Measurements from ENCODE around the gene STOML2.

Gene STOML2

GRCh38 chr9:35105571-35106342, 2.8 kb upstream of the STOML2 start:
- TF ChIP-seq, protein P1, sequence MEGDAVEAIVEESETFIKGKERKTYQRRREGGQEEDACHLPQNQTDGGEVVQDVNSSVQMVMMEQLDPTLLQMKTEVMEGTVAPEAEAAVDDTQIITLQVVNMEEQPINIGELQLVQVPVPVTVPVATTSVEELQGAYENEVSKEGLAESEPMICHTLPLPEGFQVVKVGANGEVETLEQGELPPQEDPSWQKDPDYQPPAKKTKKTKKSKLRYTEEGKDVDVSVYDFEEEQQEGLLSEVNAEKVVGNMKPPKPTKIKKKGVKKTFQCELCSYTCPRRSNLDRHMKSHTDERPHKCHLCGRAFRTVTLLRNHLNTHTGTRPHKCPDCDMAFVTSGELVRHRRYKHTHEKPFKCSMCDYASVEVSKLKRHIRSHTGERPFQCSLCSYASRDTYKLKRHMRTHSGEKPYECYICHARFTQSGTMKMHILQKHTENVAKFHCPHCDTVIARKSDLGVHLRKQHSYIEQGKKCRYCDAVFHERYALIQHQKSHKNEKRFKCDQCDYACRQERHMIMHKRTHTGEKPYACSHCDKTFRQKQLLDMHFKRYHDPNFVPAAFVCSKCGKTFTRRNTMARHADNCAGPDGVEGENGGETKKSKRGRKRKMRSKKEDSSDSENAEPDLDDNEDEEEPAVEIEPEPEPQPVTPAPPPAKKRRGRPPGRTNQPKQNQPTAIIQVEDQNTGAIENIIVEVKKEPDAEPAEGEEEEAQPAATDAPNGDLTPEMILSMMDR (IDR thresholded peaks at IDR 0.05; ENCODE audit: low read depth, low read length): no peak
- no peak for DNase-seq (ENCODE audit: extremely low read depth, low read depth)

DNA sequence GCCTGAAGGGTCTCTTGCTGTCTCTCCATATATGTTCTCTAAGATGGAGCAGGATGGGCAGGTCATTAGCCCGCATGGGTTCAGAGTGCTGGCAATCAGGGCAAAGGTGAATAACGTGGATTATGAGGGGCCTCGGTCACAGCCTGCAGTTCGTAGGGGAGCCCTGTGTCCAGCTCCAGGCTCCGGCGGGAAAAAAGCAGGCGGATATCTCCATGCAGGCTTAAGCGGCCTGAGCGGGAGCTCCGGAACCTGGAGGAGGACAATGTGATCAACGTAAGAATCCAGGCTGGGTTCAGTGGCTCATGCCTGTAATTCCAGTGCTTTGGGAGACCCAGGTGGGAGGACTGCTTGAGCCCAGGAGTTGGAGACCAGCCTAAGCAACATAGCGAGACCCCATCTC, 2.2 kb upstream of the STOML2 start:
- TF ChIP-seq, protein P1 (IDR thresholded peaks at IDR 0.05; ENCODE audit: low read depth, low read length): no peak
- DNase-seq (ENCODE audit: extremely low read depth, low read depth): no peak

DNA sequence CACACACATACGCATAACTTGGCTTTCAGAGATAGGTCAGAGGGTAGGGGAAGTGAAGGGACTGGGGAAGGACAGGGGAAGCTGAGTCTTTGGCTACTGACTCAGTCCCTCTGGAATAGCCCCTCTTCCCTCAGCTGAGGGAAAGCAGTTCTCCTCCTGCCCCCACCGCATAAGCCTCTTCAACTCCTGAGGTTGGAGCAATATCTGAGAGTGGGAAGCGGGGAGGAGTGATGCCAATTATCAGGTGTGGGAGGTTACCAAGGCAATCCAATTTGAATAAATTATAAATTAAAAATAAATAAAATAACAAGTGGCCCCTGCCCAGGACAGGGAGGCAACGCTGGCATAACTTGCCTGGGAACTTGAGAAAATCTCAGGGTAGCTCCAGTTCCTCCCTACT, 1.7 kb upstream of the STOML2 start:
- no peak for DNase-seq (ENCODE audit: extremely low read depth, low read depth)
- TF ChIP-seq, protein P1 (IDR thresholded peaks at IDR 0.05; ENCODE audit: low read depth, low read length): no peak

DNA sequence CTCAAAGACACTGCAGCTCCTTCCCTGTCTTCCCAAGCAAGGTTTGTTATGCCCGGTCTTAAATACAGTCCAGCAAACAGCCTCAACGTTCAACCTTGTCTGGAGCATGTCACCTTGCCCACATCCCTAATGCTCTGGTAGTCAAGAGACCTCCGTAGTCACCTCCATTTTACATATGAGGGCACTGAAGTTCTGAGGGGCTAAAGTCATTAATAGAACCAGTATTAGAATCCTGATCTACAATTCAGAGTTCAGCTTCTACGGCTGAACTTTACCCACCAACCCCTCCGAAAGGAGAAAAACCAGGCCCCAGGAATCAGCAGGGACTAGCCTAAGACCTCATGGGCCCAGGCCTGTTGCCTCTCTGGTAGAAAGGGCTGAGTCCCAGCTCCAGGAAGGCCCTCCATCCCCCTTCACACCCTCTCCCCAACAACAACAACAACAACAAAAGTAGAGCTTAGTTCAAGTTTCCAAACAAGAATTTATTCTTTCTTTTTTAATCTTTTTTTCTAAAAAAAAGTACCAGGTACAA, 795 bp upstream of the STOML2 start:
- DNase-seq (ENCODE audit: extremely low read depth, low read depth): no peak

GRCh38 chr9:35102465-35102768, 514 bp downstream of the STOML2 start:
- DNase-seq (ENCODE audit: extremely low read depth, low read depth): no peak
- TF ChIP-seq, protein P1 (IDR thresholded peaks at IDR 0.05; ENCODE audit: low read depth, low read length): no peak

More for the DNA sequence above, 795 bp upstream of the STOML2 start:
- TF ChIP-seq, protein P1 (IDR thresholded peaks at IDR 0.05; ENCODE audit: low read depth, low read length): no peak

GRCh38 chr9:35097573-35097972, 5.4 kb downstream of the STOML2 start:
- TF ChIP-seq, protein P1 (IDR thresholded peaks at IDR 0.05; ENCODE audit: low read depth, low read length): no peak
- DNase-seq (ENCODE audit: extremely low read depth, low read depth): no peak

DNA sequence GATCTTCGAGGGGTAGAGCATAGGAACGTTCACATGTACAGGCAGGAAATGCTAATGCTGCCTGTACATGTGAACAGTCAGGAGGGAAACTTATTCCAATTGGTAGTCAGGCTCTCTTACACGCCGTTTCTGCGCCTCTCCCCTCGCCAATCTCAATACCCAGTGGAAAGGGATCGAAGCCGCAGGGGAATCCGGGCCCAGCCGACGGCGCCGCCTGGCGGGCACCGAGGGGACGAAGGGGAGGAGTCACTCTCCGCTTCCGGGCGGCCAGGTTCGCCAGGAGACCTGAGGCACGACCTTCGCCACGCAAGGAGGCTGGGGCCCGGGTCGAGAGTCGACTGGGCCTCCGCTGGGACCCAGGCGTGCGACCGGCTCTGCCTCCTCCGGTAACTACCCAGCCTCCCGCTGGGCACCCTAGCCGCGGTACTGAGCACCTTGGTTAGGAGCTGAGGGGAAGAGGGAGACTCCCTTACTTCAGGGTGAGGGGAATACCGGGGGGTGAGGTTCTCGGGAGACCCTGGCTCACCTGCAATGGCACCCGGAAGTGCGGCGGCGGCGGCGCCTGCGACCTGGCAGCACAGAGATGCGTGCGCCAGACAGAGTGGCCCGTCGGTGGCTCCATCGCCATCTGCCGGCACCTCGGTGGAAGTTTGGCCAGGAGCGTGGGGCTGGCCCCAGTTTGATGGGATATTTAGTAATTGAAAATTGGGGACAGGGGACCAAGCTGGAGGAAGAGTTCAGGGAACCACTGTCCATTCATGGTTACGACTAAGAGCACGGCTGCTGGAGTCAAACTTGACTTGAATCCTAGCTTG, 6.7 kb downstream of the STOML2 start, which contains the start of gene PIGO:
PIGO (minus strand) TSS at position 557 of the 815 bp plus-strand sequence. CDS start 1,026 bp downstream, outside the sequence.
- peak; percentile 45 for DNase-seq (ENCODE audit: extremely low read depth, low read depth)
- TF ChIP-seq, protein P1 (IDR thresholded peaks at IDR 0.05; ENCODE audit: low read depth, low read length): peak; percentile 89
